A549 (cell line): ENCODE measurements around the gene TRAPPC2L.

Experiments
- CBX2 ChIP-seq: fragments of 200-600 bp; sonication (generic); IDR thresholded peaks from 2 replicates; pipeline ENCODE4 v1.6.1; 2016; ENCODE audit warnings: low read depth, mild to moderate bottlenecking, borderline replicate concordance
- CHD2 ChIP-seq: fragments of 150-350 bp; IDR thresholded peaks from 2 replicates; pipeline ENCODE4 v1.6.1; 2014; ENCODE audit warnings: low read length; ENCODE audit not compliant: partially characterized antibody
- CTCF ChIP-seq: fragments of >200 bp; sonication (Bioruptor Twin); formaldehyde crosslinking; IDR thresholded peaks from 3 replicates; pipeline ENCODE4 v1.5.1; 2016
- EP300 ChIP-seq, 2 experiments: fragments of >200 bp; sonication (Bioruptor Twin); formaldehyde crosslinking; IDR thresholded peaks; 2 replicates in 1 of 2; 3 replicates in 1 of 2; pipeline ENCODE4 v1.6.1; 2016 to 2017
- HDAC2 ChIP-seq: fragments of 200-600 bp; sonication (generic); IDR thresholded peaks from 2 replicates; pipeline ENCODE4 v1.6.1; 2016
- JUN ChIP-seq, 2 experiments: fragments of >200 bp; sonication (Bioruptor Twin); formaldehyde crosslinking; IDR thresholded peaks; 2 replicates in 1 of 2; 3 replicates in 1 of 2; pipeline ENCODE4 v1.6.1; 2016 to 2017
- MAX ChIP-seq: IDR thresholded peaks from 2 replicates; pipeline ENCODE4 v1.6.1; 2012
- MAZ ChIP-seq: fragments of 150-350 bp; IDR thresholded peaks from 2 replicates; pipeline ENCODE4 v1.6.1; 2014; ENCODE audit warnings: antibody characterized with exemption, low read depth, low read length, borderline replicate concordance
- PHF8 ChIP-seq: fragments of 200-600 bp; sonication (generic); IDR thresholded peaks from 2 replicates; pipeline ENCODE4 v1.6.1; 2016; ENCODE audit warnings: low read depth, mild to moderate bottlenecking, antibody characterized with exemption, moderate library complexity, borderline replicate concordance
- POLR2A ChIP-seq: IDR thresholded peaks from 2 replicates; pipeline ENCODE4 v1.6.1; 2012; ENCODE audit warnings: mild to moderate bottlenecking, low read length
- RAD21 ChIP-seq, 2 experiments: fragments of >200 bp in 1 of 2; sonication (Bioruptor Twin) in 1 of 2; formaldehyde crosslinking in 1 of 2; IDR thresholded peaks in 1 of 2; conservative IDR thresholded peaks in 1 of 2; 2 replicates in 1 of 2; 3 replicates in 1 of 2; pipeline ENCODE4 v1.6.1; 2012 to 2018; ENCODE audit warnings: inconsistent platforms in 1 of 2

GRCh38 chr16:88879788-88880055 lies 22.8 kb downstream of the TRAPPC2L start:
- TF ChIP-seq CTCF (no peak), MAZ (no peak), MAX (no peak), CBX2 (no peak), PHF8 (no peak), CHD2 (no peak), POLR2A (no peak), RAD21 (conservative IDR thresholded peaks at IDR 0.05 in 1 of 2, IDR thresholded peaks at IDR 0.05 in 1 of 2) (no peak), HDAC2 (no peak), EP300 (IDR thresholded peaks at IDR 0.05) (no peak), JUN (IDR thresholded peaks at IDR 0.05) (no peak)
